Measurements from ENCODE around the gene SIAH1.

- no peak for TF ChIP-seq CTCF (IDR thresholded peaks at IDR 0.05)
- no peak for TF ChIP-seq EP300 (IDR thresholded peaks at IDR 0.05)
- no peak for TF ChIP-seq POLR2AphosphoS5 (IDR thresholded peaks at IDR 0.05)
Measured at GRCh38 chr16:48352648-48353390, 32.4 kb downstream of the SIAH1 start.

Data from gastroesophageal sphincter (tissue), 3 donors.